NCI-H2196 treated with DMSO at 0.1 percent for 48 hours (cell line): Measurements from ENCODE around the gene NEAT1.
A peak's percentile ranks its signal among the peaks of the same experiment; 100 is the strongest.

ENCODE experiments used
- DNase-seq: peaks from one replicate; lab custom pipeline; 2025; ENCODE audit not compliant: unreplicated experiment; lab: John Stamatoyannopoulos, UW

The NEAT1 gene

GRCh38 chr11:65422633-65423515 lies at the start of gene NEAT1:
TSS of gene NEAT1 (plus strand) at chr11:65422798.
- DNase-seq: peak; percentile 70

- no peak for DNase-seq
These were observed 48.6 kb upstream of the NEAT1 start for GRCh38 chr11:65373839-65374580.

DNA sequence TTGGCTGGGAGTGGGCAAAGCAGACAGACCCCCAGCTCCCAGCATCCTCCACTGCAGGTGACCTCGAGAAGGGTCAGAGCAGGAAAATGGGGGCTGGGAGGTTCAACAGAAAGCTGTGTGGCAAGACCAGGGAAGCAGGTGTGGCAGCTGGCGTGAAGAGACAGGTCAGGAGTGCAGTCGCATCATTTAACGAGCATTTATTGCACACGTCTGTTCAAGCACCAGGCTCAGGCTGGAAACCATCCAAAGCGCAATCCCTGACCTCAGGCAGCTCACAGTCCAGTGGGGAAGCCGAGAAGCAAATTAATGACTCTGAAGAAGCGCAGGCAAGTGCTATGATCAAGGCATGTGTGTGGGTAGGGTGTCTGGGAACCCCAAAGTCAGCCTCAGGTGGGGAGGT lies 47.6 kb upstream of the NEAT1 start:
- DNase-seq: no peak

- DNase-seq: no peak
These were observed 46.4 kb upstream of the NEAT1 start for GRCh38 chr11:65376138-65376713.

- DNase-seq: no peak
These were observed 45.6 kb upstream of the NEAT1 start for GRCh38 chr11:65377036-65377435.

- no peak for DNase-seq
These were observed 44.8 kb upstream of the NEAT1 start for GRCh38 chr11:65377777-65378176.

- DNase-seq: no peak
These were observed 44.2 kb upstream of the NEAT1 start for GRCh38 chr11:65378208-65378927.

- DNase-seq: no peak
These were observed 43.5 kb upstream of the NEAT1 start for GRCh38 chr11:65378928-65379638.

GRCh38 chr11:65379698-65380459 lies 42.7 kb upstream of the NEAT1 start:
- DNase-seq: no peak

- DNase-seq: no peak
These were observed 42.0 kb upstream of the NEAT1 start for GRCh38 chr11:65380460-65381119.

GRCh38 chr11:65381716-65382032 lies 40.9 kb upstream of the NEAT1 start:
- no peak for DNase-seq

- DNase-seq: peak; percentile 92
These were observed 40.4 kb upstream of the NEAT1 start, which contains the start of gene SLC25A45 for GRCh38 chr11:65382033-65382803. TSS of gene SLC25A45 (minus strand) at chr11:65382646. CDS start at chr11:65381951, 695 bp downstream.

- DNase-seq: no peak
These were observed 39.7 kb upstream of the NEAT1 start for GRCh38 chr11:65382804-65383368.

DNA sequence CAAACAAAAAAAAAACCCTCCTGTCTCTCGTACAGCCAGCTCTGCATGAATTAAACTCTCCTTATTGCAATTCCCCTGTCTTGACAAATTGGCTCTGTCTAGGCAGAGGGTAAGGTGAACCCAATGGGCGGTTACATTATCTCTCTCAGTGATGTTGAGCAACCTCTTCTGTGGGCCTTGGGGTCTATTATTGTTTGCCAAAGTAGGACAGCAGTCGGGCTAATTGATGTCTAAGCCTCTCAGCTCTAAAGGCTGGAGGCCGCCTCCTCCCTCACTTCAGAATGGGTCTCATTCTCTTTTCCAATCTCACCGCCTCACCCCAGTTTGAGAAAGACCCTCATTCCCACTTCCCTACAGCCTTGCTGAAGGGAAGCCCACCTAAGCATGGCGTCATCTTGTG lies 38.8 kb upstream of the NEAT1 start:
- no peak for DNase-seq

DNA sequence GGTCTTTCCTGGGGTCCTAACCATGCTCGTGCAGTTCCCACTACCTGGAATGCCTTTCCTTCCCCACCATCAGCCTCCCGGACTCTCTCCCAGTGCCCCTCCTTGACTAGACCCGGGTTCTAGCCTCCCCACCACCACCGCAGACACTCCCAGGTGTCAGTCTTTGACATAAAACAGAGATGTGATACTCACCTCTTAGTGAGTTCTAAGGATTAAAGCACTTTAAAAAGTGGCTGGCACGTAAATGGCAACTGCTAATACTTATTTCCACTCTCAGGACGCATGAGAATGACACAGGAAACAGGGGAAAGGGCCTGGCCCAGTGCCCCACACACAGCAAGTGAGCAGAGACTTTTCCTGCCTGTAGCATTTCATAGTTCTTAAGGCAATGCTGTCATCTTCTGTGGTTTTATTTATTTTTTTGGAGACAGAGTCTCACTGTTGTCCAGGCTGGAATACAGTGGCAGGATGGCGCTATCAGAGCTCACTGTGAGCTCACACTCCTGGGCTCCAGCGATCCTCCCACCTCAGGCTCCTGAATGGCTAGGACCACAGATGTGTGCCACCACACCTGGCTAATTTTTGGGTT lies 38.2 kb upstream of the NEAT1 start:
- DNase-seq: no peak

DNA sequence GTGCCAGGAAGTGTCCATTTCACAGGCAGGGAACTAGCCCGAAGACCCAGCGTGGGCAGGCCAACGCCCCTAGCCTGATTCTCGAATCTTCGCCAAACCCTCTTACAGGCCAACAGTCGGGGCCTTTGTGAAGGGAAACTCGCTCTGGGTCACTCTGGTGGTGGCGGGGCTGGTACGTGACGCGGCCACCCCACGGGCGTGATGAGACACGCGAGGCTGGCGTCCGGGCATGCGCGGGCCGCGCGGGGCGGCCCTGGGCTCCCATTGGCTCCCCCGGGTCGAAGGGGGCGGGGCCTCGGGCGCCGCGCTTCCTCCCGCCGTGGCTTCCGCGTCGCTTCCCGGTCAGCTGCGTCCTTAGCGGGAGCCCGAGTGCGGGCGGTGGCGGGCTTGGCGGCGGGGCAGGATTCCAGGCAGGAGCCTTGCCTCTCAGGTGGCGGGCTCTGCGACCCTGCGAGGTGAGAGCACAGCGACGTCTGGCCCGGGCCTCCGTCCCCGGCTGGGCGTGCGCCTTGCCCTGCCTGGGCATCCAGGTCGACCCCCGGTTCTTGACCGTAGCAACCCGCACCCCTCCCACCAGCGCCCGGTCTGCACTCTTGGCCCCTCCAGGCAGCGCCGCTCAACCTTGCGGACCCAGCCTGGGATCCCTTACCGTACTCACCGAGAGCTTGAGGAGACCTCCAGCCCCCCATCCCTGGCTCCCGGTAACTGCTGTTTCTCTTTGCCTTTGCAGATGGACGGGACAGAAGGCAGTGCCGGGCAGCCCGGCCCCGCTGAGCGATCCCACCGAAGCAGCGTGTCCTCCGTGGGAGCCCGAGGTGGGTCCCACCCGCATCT lies 36.1 kb upstream of the NEAT1 start, which contains the start of gene FRMD8:
FRMD8 (plus strand) TSS at position 331 of the 834 bp plus-strand sequence; CDS start at position 731, 400 bp downstream.
- DNase-seq: peak; percentile 33

GRCh38 chr11:65388731-65389130 lies 33.9 kb upstream of the NEAT1 start:
- DNase-seq: no peak
